LNCAP (cell line): ENCODE measurements around the gene HDAC8.

Source experiments
- CTCF ChIP-seq: fragments of 450-650 bp; IDR thresholded peaks from 2 replicates; pipeline ENCODE4 v1.5.1; 2017; ENCODE audit warnings: mild to moderate bottlenecking

The HDAC8 gene

GRCh38 chrX:72572248-72573157 lies at the start of gene HDAC8:
HDAC8 (minus strand) TSS chrX:72572843; CDS start chrX:72572761, 82 bp downstream.
- no peak for TF ChIP-seq CTCF

GRCh38 chrX:72621625-72622485 lies 49.2 kb upstream of the HDAC8 start:
- TF ChIP-seq CTCF = no peak

GRCh38 chrX:72621163-72621562 lies 48.5 kb upstream of the HDAC8 start:
- TF ChIP-seq CTCF = no peak

GRCh38 chrX:72620550-72621145 lies 48.0 kb upstream of the HDAC8 start:
- no peak for TF ChIP-seq CTCF

GRCh38 chrX:72609313-72609712 lies 36.7 kb upstream of the HDAC8 start:
- TF ChIP-seq CTCF = peak; percentile 29; the same call in 1 of the 2 replicates

- no peak for TF ChIP-seq CTCF
Observed at GRCh38 chrX:72604705-72605104, 32.1 kb upstream of the HDAC8 start.

- TF ChIP-seq CTCF = no peak
Observed at GRCh38 chrX:72604112-72604511, 31.5 kb upstream of the HDAC8 start.
